GM12801 (cell line): ENCODE data around the gene XPC.

Experiments
- CTCF ChIP-seq: IDR thresholded peaks from one replicate; pipeline ENCODE4 v1.5.1; 2011; ENCODE audit warnings: control low read depth; ENCODE audit not compliant: insufficient read length; ENCODE audit errors: extremely low read depth

XPC gene

GRCh38 chr3:14139771-14140170, 38.6 kb downstream of the XPC start:
- no peak for TF ChIP-seq CTCF

DNA sequence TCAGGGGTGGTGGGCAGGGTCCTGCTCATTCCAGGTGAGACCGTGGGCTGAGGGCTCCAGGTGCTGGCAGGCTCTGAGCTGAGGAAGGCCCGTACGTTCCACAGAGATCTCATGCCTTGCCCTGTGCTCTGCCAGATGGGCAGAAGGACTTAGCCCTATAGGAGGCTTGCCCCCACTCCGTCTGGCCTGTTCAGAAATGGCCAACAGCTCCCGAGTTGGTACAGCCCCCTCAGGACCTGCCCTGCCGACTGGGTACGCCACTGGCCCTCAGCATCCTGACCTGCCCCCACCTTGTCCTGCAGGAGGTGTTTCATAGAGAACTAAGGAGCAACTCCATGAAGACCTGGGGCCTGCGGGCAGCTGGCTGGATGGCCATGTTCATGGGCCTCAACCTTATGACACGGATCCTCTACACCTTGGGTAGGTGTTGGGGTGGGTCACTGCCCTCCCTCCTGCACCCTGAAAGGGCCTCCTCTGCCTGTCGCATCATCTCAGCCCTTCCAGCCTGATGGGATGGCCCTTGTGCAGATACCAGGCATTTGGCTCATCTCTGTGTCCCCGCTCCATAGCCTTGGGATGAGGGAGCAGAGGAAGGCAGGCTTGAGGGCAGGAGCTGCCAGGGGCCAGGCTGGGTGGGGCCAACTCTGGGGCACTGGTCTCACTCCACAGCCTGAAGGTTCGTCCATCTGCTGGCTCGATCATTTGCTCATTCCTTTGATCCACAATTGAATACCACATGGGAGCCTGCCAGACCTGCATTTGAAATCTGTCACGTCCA, 39.3 kb downstream of the XPC start:
- no peak for TF ChIP-seq CTCF

- TF ChIP-seq CTCF, result no peak
Observed at GRCh38 chr3:14138109-14138877, 40.1 kb downstream of the XPC start.

GRCh38 chr3:14137445-14137844, 41.0 kb downstream of the XPC start:
- TF ChIP-seq CTCF, result no peak

GRCh38 chr3:14137004-14137403, 41.4 kb downstream of the XPC start:
- TF ChIP-seq CTCF, result no peak

DNA sequence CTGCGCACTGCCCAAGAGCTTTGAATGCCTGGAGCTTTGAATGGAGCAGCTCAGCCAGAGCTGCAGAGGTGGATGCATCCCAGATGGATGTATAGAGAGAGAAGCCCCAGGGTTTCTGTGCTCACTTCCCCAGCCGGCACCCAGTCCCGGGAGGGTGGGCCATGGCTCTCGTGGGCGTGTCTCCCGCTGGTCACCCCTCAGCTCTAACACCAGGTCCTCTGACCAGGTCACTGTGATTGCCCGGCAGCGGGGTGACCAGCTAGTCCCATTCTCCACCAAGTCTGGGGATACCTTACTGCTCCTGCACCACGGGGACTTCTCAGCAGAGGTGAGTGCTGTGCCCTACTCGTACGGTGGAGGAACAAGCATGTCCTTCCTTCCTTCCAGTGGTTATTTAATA, 42.8 kb downstream of the XPC start:
- TF ChIP-seq CTCF, result no peak

DNA sequence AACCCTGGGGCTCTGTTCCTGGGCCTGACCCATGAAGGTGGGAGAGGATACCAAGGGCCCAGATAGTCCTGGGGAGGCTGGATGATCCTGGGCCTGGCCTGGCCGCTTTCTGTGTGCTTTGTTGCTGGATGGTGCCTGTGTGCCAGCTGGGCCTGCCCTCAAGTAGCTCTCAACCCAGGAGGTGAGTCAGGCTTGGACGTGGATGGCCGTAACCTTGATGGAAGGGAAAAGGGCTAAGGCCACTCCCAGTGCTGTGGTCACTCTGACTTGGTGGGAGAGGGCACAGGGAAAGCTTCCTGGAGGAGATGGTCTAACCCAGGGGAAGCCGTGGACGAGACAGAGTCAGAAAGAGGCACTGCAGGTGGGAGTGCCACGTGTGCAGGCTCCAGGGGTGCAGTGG, 44.1 kb downstream of the XPC start:
- no peak for TF ChIP-seq CTCF
